GM12878 (cell line): Measurements from ENCODE around the gene FAM117B.

Experiments used
- POLR2A ChIP-seq: IDR thresholded peaks from 2 replicates; pipeline ENCODE4 v1.6.1; 2011; ENCODE audit warnings: low read depth, mild to moderate bottlenecking, low read length
- TARDBP ChIP-seq: IDR thresholded peaks from 2 replicates; pipeline ENCODE4 v1.6.1; 2016; ENCODE audit warnings: borderline replicate concordance
- ZNF274 ChIP-seq: IDR thresholded peaks from one replicate; pipeline ENCODE4 v1.8.0; 2011; ENCODE audit not compliant: insufficient read length, insufficient read depth

GRCh38 chr2:202690321-202690900 is 55.6 kb downstream of the FAM117B start:
- TF ChIP-seq POLR2A: no peak
- TF ChIP-seq ZNF274: no peak
- no peak for TF ChIP-seq TARDBP
